Esophagus squamous epithelium (tissue), 5 donors: Measurements from ENCODE around the gene FUCA2. TPM values are rescaled to one million over a fixed set of nuclear protein-coding genes. Genes with fewer than 3 reads are reported as not detected.
A peak's percentile ranks its signal among the peaks of the same experiment; 100 is the strongest.

Experiments
- DNase-seq: peaks from one replicate; lab custom pipeline; 2025; lab: John Stamatoyannopoulos, UW
- H3K27ac ChIP-seq, 4 donors: fragments of 200-600 bp; sonication (generic); one replicate each; pipeline ENCODE4 v1.5.1; 2016 to 2019; ENCODE audit warnings: mild to moderate bottlenecking in 1 of 4
- H3K27me3 ChIP-seq, 4 donors: fragments of 200-600 bp; sonication (generic); 1 replicate in 3 of 4; 2 replicates in 1 of 4; pipeline versions ENCODE4 v1.5.1 to v1.6.0; 2017 to 2021; ENCODE audit warnings: antibody characterized with exemption in 1 of 4
- H3K36me3 ChIP-seq, 3 donors: fragments of 200-600 bp; sonication (generic); one replicate each; pipeline ENCODE4 v1.5.1; 2016 to 2019
- H3K4me1 ChIP-seq, 3 donors: fragments of 200-600 bp; sonication (generic); one replicate each; pipeline ENCODE4 v1.5.1; 2017 to 2019
- H3K4me3 ChIP-seq, 4 donors: fragments of 200-600 bp; sonication (generic); 1 replicate in 3 of 4; 2 replicates in 1 of 4; pipeline ENCODE4 v1.5.1; 2016 to 2019; ENCODE audit warnings: mild to moderate bottlenecking in 2 of 4, moderate library complexity in 1 of 4
- H3K9me3 ChIP-seq, 3 donors: fragments of 200-600 bp; sonication (generic); one replicate each; pipeline ENCODE4 v1.5.1; 2016 to 2019
- POLR2A ChIP-seq, 4 donors: fragments of 450-650 bp; IDR thresholded peaks; one replicate each; pipeline ENCODE4 v1.6.1; 2017; ENCODE audit warnings: antibody characterized with exemption in 4 of 4, mild to moderate bottlenecking in 4 of 4, moderate library complexity in 3 of 4
- WGBS, 2 donors: methylation state at CpG; one replicate each; pipeline ENCODE4 v1.1.5; 2018; 5-methylcytosine and 5-hydroxymethylcytosine counted together
- intact Hi-C: fragments of 100-400 bp; cut with DNase I; formaldehyde crosslinking; loops from one replicate; pipeline ENCODE4 v1.15.0; 2022
- total RNA-seq, 4 donors: library from RNA; depleted of rRNA; stranded (reverse); fragments of >200 nt; gene quantifications; one replicate each; pipeline ENCODE4 v1.1.0, GENCODE V29; 2016
- TF ChIP-seq, protein P1 (sequence below), 6 experiments: fragments of 450-650 bp in 4 of 6; fragments of 200-600 bp in 2 of 6; sonication (generic) in 2 of 6; IDR thresholded peaks; one replicate each; pipeline ENCODE4 v1.5.1; 2016 to 2019; ENCODE audit warnings: antibody characterized with exemption in 6 of 6, mild to moderate bottlenecking in 4 of 6, moderate library complexity in 4 of 6
- donor health status: DM: yes; HTN: yes; CAD: no.

FUCA2 gene, protein sequence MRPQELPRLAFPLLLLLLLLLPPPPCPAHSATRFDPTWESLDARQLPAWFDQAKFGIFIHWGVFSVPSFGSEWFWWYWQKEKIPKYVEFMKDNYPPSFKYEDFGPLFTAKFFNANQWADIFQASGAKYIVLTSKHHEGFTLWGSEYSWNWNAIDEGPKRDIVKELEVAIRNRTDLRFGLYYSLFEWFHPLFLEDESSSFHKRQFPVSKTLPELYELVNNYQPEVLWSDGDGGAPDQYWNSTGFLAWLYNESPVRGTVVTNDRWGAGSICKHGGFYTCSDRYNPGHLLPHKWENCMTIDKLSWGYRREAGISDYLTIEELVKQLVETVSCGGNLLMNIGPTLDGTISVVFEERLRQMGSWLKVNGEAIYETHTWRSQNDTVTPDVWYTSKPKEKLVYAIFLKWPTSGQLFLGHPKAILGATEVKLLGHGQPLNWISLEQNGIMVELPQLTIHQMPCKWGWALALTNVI
- 10 to 100 TPM; 10.5 to 21.6 (median 18.4) TPM for total RNA-seq

DNA sequence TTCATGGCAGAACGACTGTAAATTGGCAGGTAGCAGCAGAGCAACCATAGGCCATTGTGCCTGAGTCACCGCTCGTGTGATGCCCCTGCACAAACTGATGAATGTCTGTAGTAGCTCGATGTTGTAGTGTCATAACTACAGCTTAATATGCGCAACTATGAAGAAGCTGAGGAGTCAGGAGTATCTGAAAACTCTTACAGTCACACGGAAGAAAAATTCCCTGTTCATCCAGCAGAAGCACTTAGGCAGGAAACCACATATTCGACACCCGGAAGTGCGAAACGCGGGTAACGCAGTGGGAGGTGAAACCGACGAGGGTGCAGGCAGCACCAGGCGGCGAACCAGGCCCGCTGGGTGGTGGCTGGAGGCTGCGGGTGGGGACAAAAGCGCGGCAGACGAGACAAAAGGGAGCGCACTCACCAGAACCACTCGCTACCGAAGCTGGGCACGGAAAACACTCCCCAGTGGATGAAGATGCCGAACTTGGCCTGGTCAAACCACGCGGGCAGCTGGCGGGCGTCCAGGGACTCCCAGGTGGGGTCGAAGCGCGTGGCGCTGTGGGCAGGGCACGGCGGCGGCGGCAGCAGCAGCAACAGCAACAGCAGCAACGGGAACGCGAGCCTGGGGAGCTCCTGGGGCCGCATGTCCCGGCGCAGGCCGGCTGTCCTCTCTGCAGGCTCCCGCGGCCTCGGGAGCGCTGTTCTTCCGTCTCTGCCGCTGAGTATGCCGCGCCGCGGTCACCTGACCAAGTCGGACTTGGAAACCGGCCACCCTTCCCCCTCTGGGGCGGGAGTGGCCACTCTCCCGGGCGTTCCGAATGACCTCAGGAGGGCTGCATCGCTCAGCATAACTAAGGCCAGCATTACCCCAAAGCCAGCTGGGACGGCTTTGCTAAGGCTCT, at the start of gene FUCA2:
TSS of gene FUCA2 (minus strand) at position 730 of the 901 bp plus-strand sequence. CDS start at position 644, 86 bp downstream.
- Histone ChIP-seq H3K4me3 (peak within 1 kb of the TSS; percentile 49 to 86 (median 86)), H3K27ac (peak within 1 kb of the TSS; percentile 77 to 94 (median 92)), H3K9me3 (no peaks in the 10 kb centered on the region), H3K4me1 (peaks cover 4 to 52% (median 16%) of the 10 kb centered on the region in 3 donors), H3K36me3 (peaks cover 0 to 15% (median 0%) of the 10 kb centered on the region in 3 donors), H3K27me3 (no peaks in the 10 kb centered on the region)
- intact Hi-C loops = no loop called here
- DNase-seq = peak; percentile 22
- TF ChIP-seq POLR2A (IDR thresholded peaks at IDR 0.05) = peak in 2 of 4 donors; percentile 66 to 80
- TF ChIP-seq, protein P1, sequence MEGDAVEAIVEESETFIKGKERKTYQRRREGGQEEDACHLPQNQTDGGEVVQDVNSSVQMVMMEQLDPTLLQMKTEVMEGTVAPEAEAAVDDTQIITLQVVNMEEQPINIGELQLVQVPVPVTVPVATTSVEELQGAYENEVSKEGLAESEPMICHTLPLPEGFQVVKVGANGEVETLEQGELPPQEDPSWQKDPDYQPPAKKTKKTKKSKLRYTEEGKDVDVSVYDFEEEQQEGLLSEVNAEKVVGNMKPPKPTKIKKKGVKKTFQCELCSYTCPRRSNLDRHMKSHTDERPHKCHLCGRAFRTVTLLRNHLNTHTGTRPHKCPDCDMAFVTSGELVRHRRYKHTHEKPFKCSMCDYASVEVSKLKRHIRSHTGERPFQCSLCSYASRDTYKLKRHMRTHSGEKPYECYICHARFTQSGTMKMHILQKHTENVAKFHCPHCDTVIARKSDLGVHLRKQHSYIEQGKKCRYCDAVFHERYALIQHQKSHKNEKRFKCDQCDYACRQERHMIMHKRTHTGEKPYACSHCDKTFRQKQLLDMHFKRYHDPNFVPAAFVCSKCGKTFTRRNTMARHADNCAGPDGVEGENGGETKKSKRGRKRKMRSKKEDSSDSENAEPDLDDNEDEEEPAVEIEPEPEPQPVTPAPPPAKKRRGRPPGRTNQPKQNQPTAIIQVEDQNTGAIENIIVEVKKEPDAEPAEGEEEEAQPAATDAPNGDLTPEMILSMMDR (IDR thresholded peaks at IDR 0.05) = peak in 3 of 6 experiments; percentile 4 to 12 (median 6)
- WGBS, 2 donors = 3 to 7% methylated on average over 24 to 28 of the region's 63 CpGs

GRCh38 chr6:143561105-143561704, 49.7 kb upstream of the FUCA2 start:
- H3K4me3 ChIP-seq = no peak overlapping the region
- intact Hi-C loops = no loop called here
- no peak for DNase-seq
- H3K27me3 ChIP-seq = no peaks in the 10 kb centered on the region
- H3K9me3 ChIP-seq = no peaks in the 10 kb centered on the region
- TF ChIP-seq, protein P1 (IDR thresholded peaks at IDR 0.05) = no peak
- TF ChIP-seq POLR2A (IDR thresholded peaks at IDR 0.05) = no peak
- WGBS, 2 donors = 91% methylated on average over 6 to 8 of the region's 9 CpGs
- no peak overlapping the region for H3K27ac ChIP-seq
- peaks cover 0 to 5% (median 0%) of the 10 kb centered on the region in 3 donors for H3K4me1 ChIP-seq
- no peaks in the 10 kb centered on the region for H3K36me3 ChIP-seq

DNA sequence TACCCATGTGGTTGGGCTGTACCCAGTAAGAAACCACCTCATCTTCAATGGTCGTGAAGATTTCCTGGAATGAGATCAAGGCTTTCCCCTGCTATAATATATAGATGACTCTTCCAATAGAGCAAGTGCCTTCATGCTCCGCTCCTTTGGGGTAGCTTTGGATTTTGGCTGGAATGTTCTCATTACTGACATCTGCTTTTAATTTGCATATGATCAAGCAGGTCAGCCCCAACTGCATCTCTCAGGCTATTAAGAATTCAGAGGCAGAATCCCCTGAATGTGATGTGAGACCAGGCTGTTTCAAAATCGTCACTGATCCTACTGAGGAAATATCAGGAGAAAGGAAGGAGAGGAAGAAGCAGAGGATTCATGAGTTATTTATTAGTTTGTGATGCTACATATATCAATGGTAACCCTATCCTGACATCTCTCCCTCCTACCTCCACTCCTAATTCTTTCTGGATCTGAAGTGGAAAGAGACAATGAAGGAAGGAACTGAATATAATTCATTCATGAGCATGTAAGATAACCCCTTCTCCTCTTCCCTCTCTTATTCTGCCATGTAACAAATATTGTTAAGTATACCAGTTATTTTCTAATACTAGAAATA, 47.6 kb upstream of the FUCA2 start:
- Histone ChIP-seq H3K36me3 (no peaks in the 10 kb centered on the region), H3K27me3 (no peaks in the 10 kb centered on the region), H3K9me3 (no peaks in the 10 kb centered on the region), H3K27ac (no peak overlapping the region), H3K4me1 (peaks cover 0 to 1% (median 0%) of the 10 kb centered on the region in 3 donors), H3K4me3 (no peak overlapping the region)
- intact Hi-C loops = no loop called here
- no peak for DNase-seq
- WGBS, 2 donors = 56 to 68% methylated on average over 3 of the region's 3 CpGs
- TF ChIP-seq, protein P1 (IDR thresholded peaks at IDR 0.05) = no peak
- TF ChIP-seq POLR2A (IDR thresholded peaks at IDR 0.05) = no peak

DNA sequence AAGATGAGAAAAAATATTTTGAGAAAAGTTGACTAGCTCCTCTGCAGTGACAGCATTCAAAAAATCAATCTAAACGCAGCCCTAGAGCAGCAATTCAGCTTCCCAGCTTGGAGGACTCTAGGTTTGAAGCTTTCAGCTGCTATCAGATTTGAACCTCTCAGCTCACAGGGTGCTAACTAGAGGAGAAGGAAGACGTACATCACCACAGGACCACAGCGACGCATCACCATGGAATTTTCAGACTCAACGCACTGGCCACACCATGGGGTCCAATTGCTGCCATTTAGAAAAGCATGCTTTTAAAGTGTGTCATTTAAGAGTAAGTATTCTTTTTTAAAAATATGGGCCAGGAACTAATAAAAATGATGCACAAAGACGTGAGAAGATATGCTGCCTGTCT, 45.0 kb upstream of the FUCA2 start:
- Histone ChIP-seq H3K27me3 (no peaks in the 10 kb centered on the region), H3K4me3 (no peak overlapping the region), H3K9me3 (no peaks in the 10 kb centered on the region), H3K4me1 (no peaks in the 10 kb centered on the region), H3K27ac (no peak overlapping the region), H3K36me3 (no peaks in the 10 kb centered on the region)
- no peak for DNase-seq
- TF ChIP-seq, protein P1 (IDR thresholded peaks at IDR 0.05) = no peak
- no peak for TF ChIP-seq POLR2A (IDR thresholded peaks at IDR 0.05)
- 91 to 94% methylated on average over 6 of the region's 6 CpGs for WGBS, 2 donors
- intact Hi-C loops = no loop called here
